Osteoblast (primary cell): ENCODE measurements around the gene CXCR5. TPM values are rescaled to one million over a fixed set of nuclear protein-coding genes. Genes with fewer than 3 reads are reported as not detected.

ENCODE experiments used
- DNase-seq: peaks from one replicate; pipeline ENCODE4 v3.0.0; 2011; ENCODE audit warnings: low spot score, mixed read lengths; ENCODE audit not compliant: insufficient read length; ENCODE audit errors: missing footprints
- H2AFZ ChIP-seq: 2 replicates; pipeline ENCODE4 v1.6.0; 2011; ENCODE audit warnings: mild to moderate bottlenecking, low read length
- H3K27ac ChIP-seq: 2 replicates; pipeline ENCODE4 v1.5.1; 2011; ENCODE audit warnings: mild to moderate bottlenecking, low read depth, low read length, moderate library complexity
- H3K27me3 ChIP-seq: 2 replicates; pipeline ENCODE4 v1.6.0; 2012; ENCODE audit warnings: mild to moderate bottlenecking, control low read depth, inconsistent platforms, low read length, moderate library complexity; ENCODE audit not compliant: insufficient read depth
- H3K36me3 ChIP-seq: 2 replicates; pipeline ENCODE4 v1.5.1; 2011; ENCODE audit warnings: mild to moderate bottlenecking, low read length, control low read depth, moderate library complexity; ENCODE audit not compliant: insufficient read depth
- H3K4me1 ChIP-seq: 2 replicates; pipeline ENCODE4 v1.5.1; 2011; ENCODE audit warnings: mild to moderate bottlenecking, low read length, control low read depth, moderate library complexity; ENCODE audit not compliant: insufficient read depth
- H3K4me2 ChIP-seq: 2 replicates; pipeline ENCODE4 v1.6.0; 2011; ENCODE audit warnings: mild to moderate bottlenecking, low read length; ENCODE audit not compliant: insufficient read depth
- H3K4me3 ChIP-seq: fragments of 200-600 bp; sonication (generic); 3 replicates; pipeline ENCODE4 v1.5.1; 2012; ENCODE audit warnings: mild to moderate bottlenecking, low read length, inconsistent platforms; ENCODE audit not compliant: insufficient read depth
- H3K79me2 ChIP-seq: 2 replicates; pipeline ENCODE4 v1.6.0; 2012; ENCODE audit warnings: mild to moderate bottlenecking, low read length, control low read depth, inconsistent platforms; ENCODE audit not compliant: insufficient read depth
- H3K9me3 ChIP-seq: 2 replicates; pipeline ENCODE4 v1.5.1; 2011; ENCODE audit warnings: low read depth, low read length, control low read depth
- H4K20me1 ChIP-seq: 2 replicates; pipeline ENCODE4 v1.6.0; 2012; ENCODE audit warnings: mild to moderate bottlenecking, low read length, control low read depth; ENCODE audit not compliant: insufficient read depth
- CTCF ChIP-seq: IDR thresholded peaks from 2 replicates; pipeline ENCODE4 v1.5.1; 2011; ENCODE audit warnings: mild to moderate bottlenecking, low read depth, low read length, moderate library complexity; ENCODE audit errors: extremely low read depth
- total RNA-seq: library from RNA; depleted of rRNA; stranded (reverse); fragments of >200 nt; gene quantifications from 2 replicates; pipeline ENCODE4 v1.2.3, GENCODE V29; 2012

Gene CXCR5
- total RNA-seq, 1 donor: not detected

DNA sequence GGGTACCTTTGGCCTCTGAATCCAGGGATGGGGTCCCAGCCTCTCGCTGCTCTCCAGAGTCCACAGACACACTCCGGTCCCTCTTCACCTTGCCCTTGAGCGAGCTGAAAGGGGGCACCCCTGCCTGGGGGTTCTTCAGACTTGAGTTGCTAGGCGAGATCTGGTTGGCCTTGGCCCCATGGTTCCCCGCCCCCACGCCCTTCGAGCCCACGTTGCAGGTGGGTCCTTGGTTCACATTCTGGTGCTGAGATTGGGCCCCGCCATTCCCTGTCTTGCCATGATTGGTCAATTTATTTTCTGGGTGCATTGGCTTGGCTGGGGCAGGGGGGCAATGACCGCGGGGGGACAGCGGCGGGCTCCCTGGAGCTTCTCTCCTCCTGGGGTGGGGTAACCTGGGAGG is 24.6 kb downstream of the CXCR5 start:
- Histone ChIP-seq H3K9me3 (no peaks in the 10 kb centered on the region), H3K27me3 (no peaks in the 10 kb centered on the region), H4K20me1 (peaks cover 46% of the 10 kb centered on the region), H2AFZ (no peak overlapping the region), H3K4me3 (no peak overlapping the region), H3K79me2 (peaks cover 77% of the 10 kb centered on the region), H3K36me3 (peaks cover 44% of the 10 kb centered on the region), H3K4me2 (no peak overlapping the region), H3K27ac (peak overlapping the region; percentile 27), H3K4me1 (peaks cover 45% of the 10 kb centered on the region)
- peak; percentile 29 for DNase-seq
- TF ChIP-seq CTCF: no peak

GRCh38 chr11:118908901-118909618 is 25.4 kb downstream of the CXCR5 start:
- peak; percentile 96 for DNase-seq
- no peak overlapping the region for H2AFZ ChIP-seq
- H3K27me3 ChIP-seq: no peaks in the 10 kb centered on the region
- H3K4me2 ChIP-seq: peak overlapping the region; percentile 72
- no peak for TF ChIP-seq CTCF
- peaks cover 80% of the 10 kb centered on the region for H3K79me2 ChIP-seq
- peak overlapping the region; percentile 99 for H3K27ac ChIP-seq
- H4K20me1 ChIP-seq: peaks cover 38% of the 10 kb centered on the region
- no peaks in the 10 kb centered on the region for H3K9me3 ChIP-seq
- peaks cover 36% of the 10 kb centered on the region for H3K36me3 ChIP-seq
- H3K4me3 ChIP-seq: peak overlapping the region; percentile 54
- H3K4me1 ChIP-seq: peaks cover 52% of the 10 kb centered on the region

DNA sequence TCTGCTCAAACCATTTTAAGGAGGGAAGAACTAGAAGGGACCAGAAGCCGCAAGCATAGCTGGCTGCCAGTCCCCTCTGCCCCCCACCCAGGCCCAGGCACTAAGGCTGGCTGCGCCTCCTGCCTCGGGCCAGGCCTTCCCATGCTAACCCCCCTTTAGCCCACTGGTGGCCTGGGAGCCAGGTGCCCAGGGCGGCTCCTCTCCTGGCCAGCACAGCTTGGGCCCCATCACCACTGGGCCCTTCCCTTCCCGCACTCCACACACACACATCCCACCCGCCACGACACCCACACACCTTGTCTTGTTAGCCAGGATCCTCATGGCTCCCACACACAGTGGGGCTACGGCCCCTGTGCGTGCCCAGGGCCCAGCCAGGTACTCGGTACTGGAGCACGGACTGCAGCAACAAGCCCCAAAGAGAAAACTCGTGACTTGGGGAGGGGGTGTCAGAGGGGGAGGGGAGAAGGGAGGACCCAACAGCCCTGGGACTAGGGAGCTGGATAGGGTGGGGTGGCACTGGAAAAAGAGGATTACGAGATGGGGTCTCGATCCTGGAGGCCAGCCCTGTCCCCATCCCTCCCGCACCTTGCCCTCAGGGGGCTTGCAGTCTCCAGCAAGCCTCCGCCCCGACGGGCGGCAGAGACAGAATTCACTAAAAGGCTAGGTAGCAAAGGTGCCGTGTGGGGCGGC is 26.1 kb downstream of the CXCR5 start:
- peaks cover 34% of the 10 kb centered on the region for H4K20me1 ChIP-seq
- DNase-seq: peak; percentile 75
- peak overlapping the region; percentile 99 for H3K27ac ChIP-seq
- no peak overlapping the region for H2AFZ ChIP-seq
- H3K4me1 ChIP-seq: peaks cover 58% of the 10 kb centered on the region
- H3K9me3 ChIP-seq: no peaks in the 10 kb centered on the region
- TF ChIP-seq CTCF: no peak
- H3K36me3 ChIP-seq: peaks cover 29% of the 10 kb centered on the region
- H3K79me2 ChIP-seq: peaks cover 83% of the 10 kb centered on the region
- peak overlapping the region; percentile 54 for H3K4me3 ChIP-seq
- H3K27me3 ChIP-seq: no peaks in the 10 kb centered on the region
- peak overlapping the region; percentile 72 for H3K4me2 ChIP-seq
